Measurements from ENCODE around the gene TSHZ2. TPM values are rescaled to one million over a fixed set of nuclear protein-coding genes. Genes with fewer than 3 reads are reported as not detected.

TSHZ2 gene
- total and polyA plus RNA-seq, 7 donors: 1.2 to 32.7 (median 14.0) TPM

DNA sequence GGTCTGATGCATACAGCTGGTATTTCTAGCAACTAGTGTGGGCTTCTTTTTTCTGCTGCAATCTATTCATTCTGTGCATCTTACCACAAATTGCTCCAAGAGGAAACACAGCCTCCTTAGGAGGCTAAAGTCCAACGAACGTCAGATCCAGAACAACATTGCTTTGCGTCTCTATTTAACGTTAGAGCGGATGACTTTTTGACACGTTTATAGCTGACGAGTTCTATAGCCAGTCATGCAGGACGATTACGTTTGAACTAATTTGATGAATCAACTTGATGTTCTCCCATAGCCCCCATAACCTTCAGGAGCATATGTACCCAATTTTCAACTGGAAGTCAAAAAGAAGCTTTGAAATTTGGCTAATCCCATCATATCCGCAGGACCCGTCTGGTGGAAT is 59.9 kb downstream of the TSHZ2 start:
- Histone ChIP-seq H3K4me3 (no peak overlapping the region), H3K36me3 (no peaks in the 10 kb centered on the region), H3K9me3 (no peaks in the 10 kb centered on the region), H3K4me1 (no peaks in the 10 kb centered on the region), H3K27me3 (no peaks in the 10 kb centered on the region), H3K27ac (peak overlapping the region in 3 of 4 donors; percentile 8 to 49 (median 37))
- TF ChIP-seq POLR2A (IDR thresholded peaks at IDR 0.05) (no peak), EP300 (IDR thresholded peaks at IDR 0.05) (no peak), POLR2AphosphoS5 (IDR thresholded peaks at IDR 0.05) (no peak)
- TF ChIP-seq, protein P1, sequence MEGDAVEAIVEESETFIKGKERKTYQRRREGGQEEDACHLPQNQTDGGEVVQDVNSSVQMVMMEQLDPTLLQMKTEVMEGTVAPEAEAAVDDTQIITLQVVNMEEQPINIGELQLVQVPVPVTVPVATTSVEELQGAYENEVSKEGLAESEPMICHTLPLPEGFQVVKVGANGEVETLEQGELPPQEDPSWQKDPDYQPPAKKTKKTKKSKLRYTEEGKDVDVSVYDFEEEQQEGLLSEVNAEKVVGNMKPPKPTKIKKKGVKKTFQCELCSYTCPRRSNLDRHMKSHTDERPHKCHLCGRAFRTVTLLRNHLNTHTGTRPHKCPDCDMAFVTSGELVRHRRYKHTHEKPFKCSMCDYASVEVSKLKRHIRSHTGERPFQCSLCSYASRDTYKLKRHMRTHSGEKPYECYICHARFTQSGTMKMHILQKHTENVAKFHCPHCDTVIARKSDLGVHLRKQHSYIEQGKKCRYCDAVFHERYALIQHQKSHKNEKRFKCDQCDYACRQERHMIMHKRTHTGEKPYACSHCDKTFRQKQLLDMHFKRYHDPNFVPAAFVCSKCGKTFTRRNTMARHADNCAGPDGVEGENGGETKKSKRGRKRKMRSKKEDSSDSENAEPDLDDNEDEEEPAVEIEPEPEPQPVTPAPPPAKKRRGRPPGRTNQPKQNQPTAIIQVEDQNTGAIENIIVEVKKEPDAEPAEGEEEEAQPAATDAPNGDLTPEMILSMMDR (IDR thresholded peaks at IDR 0.05): no peak
- no peak for DNase-seq
- intact Hi-C loops (cut with DNase I): no loop called here
- 66 to 81% methylated on average over 11 of the region's 11 CpGs for WGBS, 2 donors

DNA sequence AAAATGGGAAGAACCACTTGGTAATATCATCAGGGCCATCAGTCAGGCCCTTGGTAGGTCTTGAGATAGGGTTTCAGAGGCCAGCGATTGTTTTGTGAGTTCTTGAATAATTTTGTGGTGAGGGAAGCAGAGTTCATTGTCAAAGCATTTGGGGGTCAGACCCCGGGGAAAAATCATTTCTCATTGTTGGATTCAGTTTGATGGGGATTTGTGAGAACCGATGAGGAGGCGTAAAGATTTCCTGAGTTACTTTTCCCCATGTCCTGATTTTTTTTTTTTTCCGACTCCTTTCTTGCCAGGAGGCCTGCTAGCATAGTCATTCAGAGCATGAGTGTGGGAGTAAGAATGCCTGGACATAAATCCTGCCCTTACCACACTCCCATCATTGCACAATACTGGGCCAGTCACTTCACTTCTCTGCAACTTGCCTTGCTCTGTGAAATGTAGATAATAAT is 60.3 kb downstream of the TSHZ2 start:
- TF ChIP-seq, protein P1 (IDR thresholded peaks at IDR 0.05): no peak
- TF ChIP-seq POLR2AphosphoS5 (IDR thresholded peaks at IDR 0.05): peak in 2 of 4 donors; percentile 18 to 51
- H3K9me3 ChIP-seq: no peaks in the 10 kb centered on the region
- no peaks in the 10 kb centered on the region for H3K27me3 ChIP-seq
- no peaks in the 10 kb centered on the region for H3K4me1 ChIP-seq
- peak; percentile 79 for DNase-seq
- 72 to 77% methylated on average over 5 of the region's 5 CpGs for WGBS, 2 donors
- H3K4me3 ChIP-seq: no peak overlapping the region
- intact Hi-C loops (cut with DNase I): no loop called here
- peak overlapping the region in 3 of 4 donors; percentile 8 to 49 (median 37) for H3K27ac ChIP-seq
- no peaks in the 10 kb centered on the region for H3K36me3 ChIP-seq

- Histone ChIP-seq H3K4me1 (no peaks in the 10 kb centered on the region), H3K27ac (peak overlapping the region in 1 of 4 donors; percentile 20), H3K36me3 (no peaks in the 10 kb centered on the region), H3K27me3 (no peaks in the 10 kb centered on the region), H3K4me3 (no peak overlapping the region), H3K9me3 (no peaks in the 10 kb centered on the region)
- no peak for DNase-seq
- WGBS, 2 donors: 79 to 80% methylated on average over 6 of the region's 6 CpGs
- intact Hi-C loops (cut with DNase I): no loop called here
- TF ChIP-seq POLR2A (IDR thresholded peaks at IDR 0.05): no peak
- TF ChIP-seq EP300 (IDR thresholded peaks at IDR 0.05): no peak
- TF ChIP-seq, protein P1 (IDR thresholded peaks at IDR 0.05): no peak
- no peak for TF ChIP-seq POLR2AphosphoS5 (IDR thresholded peaks at IDR 0.05)
Measured at GRCh38 chr20:53033176-53033575, 61.0 kb downstream of the TSHZ2 start.

DNA sequence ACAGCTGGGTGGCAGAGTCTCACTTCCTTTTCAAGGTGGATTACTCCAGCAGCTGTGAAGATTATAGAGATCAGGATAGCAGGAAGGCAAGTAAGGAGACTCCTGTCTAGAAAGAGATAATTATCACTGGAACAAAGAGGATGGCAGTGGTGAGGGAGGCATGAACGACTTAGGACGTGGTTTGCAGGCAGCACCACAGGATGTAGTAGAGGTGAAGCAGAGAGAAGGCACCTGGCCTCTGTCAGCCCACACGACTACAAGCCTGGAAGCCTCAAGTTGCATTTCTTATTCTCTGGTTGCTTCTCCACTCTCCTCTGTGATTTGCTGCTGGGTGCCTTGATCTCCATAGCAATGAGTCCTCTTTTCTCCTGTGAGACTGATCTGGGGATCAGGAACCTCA is 62.7 kb downstream of the TSHZ2 start:
- Histone ChIP-seq H3K4me3 (no peak overlapping the region), H3K27ac (no peak overlapping the region), H3K4me1 (no peaks in the 10 kb centered on the region), H3K36me3 (no peaks in the 10 kb centered on the region), H3K27me3 (no peaks in the 10 kb centered on the region), H3K9me3 (no peaks in the 10 kb centered on the region)
- 26 to 34% methylated on average over 3 of the region's 3 CpGs for WGBS, 2 donors
- intact Hi-C loops (cut with DNase I): no loop called here
- TF ChIP-seq, protein P1 (IDR thresholded peaks at IDR 0.05): no peak
- TF ChIP-seq POLR2A (IDR thresholded peaks at IDR 0.05) (no peak), EP300 (IDR thresholded peaks at IDR 0.05) (no peak), POLR2AphosphoS5 (IDR thresholded peaks at IDR 0.05) (no peak)
- no peak for DNase-seq

DNA sequence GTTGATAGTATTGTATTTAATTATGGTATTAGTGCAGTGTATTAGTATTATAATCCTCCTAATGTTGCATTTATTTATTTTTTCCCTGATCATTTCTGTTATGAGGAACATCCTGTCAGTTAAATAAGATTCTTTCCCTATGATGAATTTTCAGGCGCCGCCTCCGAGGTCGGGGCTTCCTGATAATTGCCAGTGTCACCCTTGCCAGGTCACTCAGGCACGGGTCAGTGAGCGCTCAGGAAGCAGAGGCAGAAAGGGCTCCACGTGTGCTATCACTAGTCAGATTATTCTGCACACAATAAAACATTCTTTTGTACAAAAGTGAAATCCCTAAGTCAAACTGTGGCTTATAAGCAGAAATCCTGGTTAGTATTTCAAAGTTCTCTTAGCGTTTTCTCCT is 64.8 kb downstream of the TSHZ2 start:
- H3K4me3 ChIP-seq: no peak overlapping the region
- no peak for DNase-seq
- intact Hi-C loops (cut with DNase I): no loop called here
- H3K27ac ChIP-seq: peak overlapping the region in 1 of 4 donors; percentile 6
- TF ChIP-seq POLR2AphosphoS5 (IDR thresholded peaks at IDR 0.05) (peak in 1 of 4 donors; percentile 24), EP300 (IDR thresholded peaks at IDR 0.05) (no peak)
- H3K9me3 ChIP-seq: no peaks in the 10 kb centered on the region
- 60 to 62% methylated on average over 8 of the region's 8 CpGs for whole genome bisulfite sequencing, 2 donors
- H3K36me3 ChIP-seq: no peaks in the 10 kb centered on the region
- H3K27me3 ChIP-seq: no peaks in the 10 kb centered on the region
- H3K4me1 ChIP-seq: peaks cover 0 to 7% (median 0%) of the 10 kb centered on the region in 4 donors
